GM23338 (cell line): ENCODE data around the gene SMIM26. TPM values are rescaled to one million over a fixed set of nuclear protein-coding genes. Genes with fewer than 3 reads are reported as not detected.

Experiments
- ATAC-seq: fragments of 200-7000 bp; cut with Tn5 transposase; 3 replicates; pipeline ENCODE4 v1.9.1; 2020
- DNase-seq: peaks from one replicate; pipeline ENCODE4 v3.0.0-alpha.2; 2015; ENCODE audit warnings: low spot score
- H2AFZ ChIP-seq: fragments of 200-600 bp; sonication (generic); 2 replicates; pipeline ENCODE4 v1.8.0; 2016; ENCODE audit warnings: antibody characterized with exemption, mild to moderate bottlenecking, moderate library complexity
- H3F3A ChIP-seq: fragments of 200-600 bp; sonication (generic); replicated peaks from 2 replicates; pipeline ENCODE4 v1.8.0; 2017; ENCODE audit warnings: antibody characterized with exemption, mixed run types, low read depth
- H3K27ac ChIP-seq: fragments of 200-600 bp; sonication (generic); 2 replicates; pipeline ENCODE4 v1.6.1; 2016; ENCODE audit warnings: low read depth
- H3K27me3 ChIP-seq: fragments of 200-600 bp; sonication (generic); 2 replicates; pipeline ENCODE4 v1.8.0; 2016; ENCODE audit warnings: mild to moderate bottlenecking, mixed run types, moderate library complexity; ENCODE audit not compliant: insufficient read depth
- H3K36me3 ChIP-seq: fragments of 200-600 bp; sonication (generic); 2 replicates; pipeline ENCODE4 v1.8.0; 2016; ENCODE audit warnings: mild to moderate bottlenecking; ENCODE audit not compliant: insufficient read depth
- H3K4me1 ChIP-seq: fragments of 200-600 bp; sonication (generic); 2 replicates; pipeline ENCODE4 v1.8.0; 2016; ENCODE audit warnings: mild to moderate bottlenecking, moderate library complexity; ENCODE audit not compliant: insufficient read depth
- H3K4me2 ChIP-seq: fragments of 200-600 bp; sonication (generic); 2 replicates; pipeline ENCODE4 v1.7.1; 2017; ENCODE audit warnings: mixed run types
- H3K4me3 ChIP-seq: fragments of 200-600 bp; sonication (generic); 2 replicates; pipeline ENCODE4 v1.6.1; 2016; ENCODE audit warnings: mixed run types
- H3K79me2 ChIP-seq: fragments of 200-600 bp; sonication (generic); replicated peaks from 2 replicates; pipeline ENCODE4 v1.8.0; 2017; ENCODE audit warnings: mild to moderate bottlenecking; ENCODE audit not compliant: insufficient read depth
- H3K9me2 ChIP-seq: fragments of 200-600 bp; sonication (generic); 2 replicates; pipeline ENCODE4 v1.8.0; 2017; ENCODE audit not compliant: insufficient read depth
- H4K20me1 ChIP-seq: fragments of 200-600 bp; sonication (generic); replicated peaks from 2 replicates; pipeline ENCODE4 v1.8.0; 2017; ENCODE audit warnings: mild to moderate bottlenecking; ENCODE audit not compliant: insufficient read depth
- H3K27ac Mint-ChIP-seq: 2 replicates; pipeline ENCODE4 v1.8.0; 2020; ENCODE audit warnings: inconsistent platforms, mild to moderate bottlenecking, moderate library complexity, mixed read lengths
- H3K27me3 Mint-ChIP-seq: 3 replicates; pipeline ENCODE4 v1.8.0; 2022; ENCODE audit warnings: low read depth, mild to moderate bottlenecking, moderate library complexity, mixed read lengths, inconsistent platforms; ENCODE audit not compliant: insufficient read depth, poor library complexity
- H3K36me3 Mint-ChIP-seq: 3 replicates; pipeline ENCODE4 v1.8.0; 2021; ENCODE audit warnings: low read depth, mild to moderate bottlenecking, inconsistent platforms, moderate library complexity, mixed read lengths
- H3K4me1 Mint-ChIP-seq: 3 replicates; pipeline ENCODE4 v1.8.0; 2020; ENCODE audit warnings: mild to moderate bottlenecking, inconsistent platforms, mixed read lengths
- H3K4me3 Mint-ChIP-seq: 3 replicates; pipeline ENCODE4 v1.8.0; 2021; ENCODE audit warnings: moderate library complexity, mild to moderate bottlenecking, inconsistent platforms, mixed read lengths
- H3K9me3 Mint-ChIP-seq: 3 replicates; pipeline ENCODE4 v1.8.0; 2020; ENCODE audit warnings: moderate library complexity, mild to moderate bottlenecking, inconsistent platforms, mixed read lengths
- CREB1 ChIP-seq: fragments of 250-450 bp; sonication (Bioruptor Pico); IDR thresholded peaks from 2 replicates; pipeline ENCODE4 v1.5.0; 2020; ENCODE audit warnings: low read depth, mild to moderate bottlenecking, moderate library complexity
- JUNB ChIP-seq: IDR thresholded peaks from one replicate; pipeline ENCODE4 v1.6.1; 2016; ENCODE audit warnings: antibody characterized with exemption; ENCODE audit not compliant: unreplicated experiment
- POLR2AphosphoS5 ChIP-seq: IDR thresholded peaks from 2 replicates; pipeline ENCODE4 v1.6.1; 2016; ENCODE audit warnings: antibody characterized with exemption, low read depth
- ZNF331 ChIP-seq: fragments of 250-450 bp; sonication (Bioruptor Pico); IDR thresholded peaks from 2 replicates; pipeline ENCODE4 v1.5.0; 2020; ENCODE audit warnings: low read depth, mild to moderate bottlenecking, moderate library complexity
- polyA plus RNA-seq: library from polyadenylated mRNA; unstranded; fragments of >200 nt; fragmentation: Nextera tagmentation; extraction: Ambion mirVana; gene quantifications from 2 replicates; pipeline ENCODE4 v1.2.1, GENCODE V29; 2016
- total RNA-seq: library from RNA; depleted of rRNA; stranded (reverse); fragments of >200 nt; shearing (Covaris generic); gene quantifications from 2 replicates; pipeline ENCODE4 v1.2.3, GENCODE V29; 2014
- TF ChIP-seq, protein P1 (sequence below): fragments of 250-450 bp; sonication (Bioruptor Pico); IDR thresholded peaks from 2 replicates; pipeline ENCODE4 v1.5.0; 2020; ENCODE audit warnings: mild to moderate bottlenecking, moderate library complexity
- TF ChIP-seq, protein P2 (sequence below): IDR thresholded peaks from 2 replicates; pipeline ENCODE4 v1.6.1; 2016; ENCODE audit warnings: antibody characterized with exemption
- TF ChIP-seq, protein P3 (sequence below), 2 experiments: fragments of 200-600 bp in 1 of 2; sonication (generic) in 1 of 2; conservative IDR thresholded peaks; 2 replicates each; pipeline versions ENCODE4 v1.5.1 to v1.6.1; 2016 to 2017; ENCODE audit warnings: antibody characterized with exemption in 2 of 2, low read depth in 2 of 2, mild to moderate bottlenecking in 2 of 2, moderate library complexity in 1 of 2

Gene SMIM26
- total and polyA plus RNA-seq, 2 experiments from 2014 or later: 94.3 to 308 TPM

DNA sequence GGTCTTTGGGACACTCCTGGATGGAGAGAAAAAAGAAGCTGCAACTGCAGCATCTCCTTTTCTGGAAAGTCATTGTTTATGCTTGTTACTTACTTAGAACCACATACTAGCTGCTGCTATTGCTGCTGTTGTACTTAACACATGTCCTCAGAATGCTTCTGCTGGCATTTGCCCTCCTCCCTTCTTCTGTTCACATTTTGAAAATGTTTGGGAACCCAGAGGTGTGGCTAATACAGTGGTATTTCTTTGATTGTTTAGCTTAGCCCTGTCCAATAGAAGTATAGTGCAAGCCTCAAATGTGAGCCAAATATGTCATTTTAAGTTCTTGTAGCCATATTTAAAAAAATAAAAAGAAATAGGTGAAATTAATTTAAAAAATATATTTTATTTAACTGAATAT, 29.0 kb downstream of the SMIM26 start (continued):
- TF ChIP-seq, protein P1, sequence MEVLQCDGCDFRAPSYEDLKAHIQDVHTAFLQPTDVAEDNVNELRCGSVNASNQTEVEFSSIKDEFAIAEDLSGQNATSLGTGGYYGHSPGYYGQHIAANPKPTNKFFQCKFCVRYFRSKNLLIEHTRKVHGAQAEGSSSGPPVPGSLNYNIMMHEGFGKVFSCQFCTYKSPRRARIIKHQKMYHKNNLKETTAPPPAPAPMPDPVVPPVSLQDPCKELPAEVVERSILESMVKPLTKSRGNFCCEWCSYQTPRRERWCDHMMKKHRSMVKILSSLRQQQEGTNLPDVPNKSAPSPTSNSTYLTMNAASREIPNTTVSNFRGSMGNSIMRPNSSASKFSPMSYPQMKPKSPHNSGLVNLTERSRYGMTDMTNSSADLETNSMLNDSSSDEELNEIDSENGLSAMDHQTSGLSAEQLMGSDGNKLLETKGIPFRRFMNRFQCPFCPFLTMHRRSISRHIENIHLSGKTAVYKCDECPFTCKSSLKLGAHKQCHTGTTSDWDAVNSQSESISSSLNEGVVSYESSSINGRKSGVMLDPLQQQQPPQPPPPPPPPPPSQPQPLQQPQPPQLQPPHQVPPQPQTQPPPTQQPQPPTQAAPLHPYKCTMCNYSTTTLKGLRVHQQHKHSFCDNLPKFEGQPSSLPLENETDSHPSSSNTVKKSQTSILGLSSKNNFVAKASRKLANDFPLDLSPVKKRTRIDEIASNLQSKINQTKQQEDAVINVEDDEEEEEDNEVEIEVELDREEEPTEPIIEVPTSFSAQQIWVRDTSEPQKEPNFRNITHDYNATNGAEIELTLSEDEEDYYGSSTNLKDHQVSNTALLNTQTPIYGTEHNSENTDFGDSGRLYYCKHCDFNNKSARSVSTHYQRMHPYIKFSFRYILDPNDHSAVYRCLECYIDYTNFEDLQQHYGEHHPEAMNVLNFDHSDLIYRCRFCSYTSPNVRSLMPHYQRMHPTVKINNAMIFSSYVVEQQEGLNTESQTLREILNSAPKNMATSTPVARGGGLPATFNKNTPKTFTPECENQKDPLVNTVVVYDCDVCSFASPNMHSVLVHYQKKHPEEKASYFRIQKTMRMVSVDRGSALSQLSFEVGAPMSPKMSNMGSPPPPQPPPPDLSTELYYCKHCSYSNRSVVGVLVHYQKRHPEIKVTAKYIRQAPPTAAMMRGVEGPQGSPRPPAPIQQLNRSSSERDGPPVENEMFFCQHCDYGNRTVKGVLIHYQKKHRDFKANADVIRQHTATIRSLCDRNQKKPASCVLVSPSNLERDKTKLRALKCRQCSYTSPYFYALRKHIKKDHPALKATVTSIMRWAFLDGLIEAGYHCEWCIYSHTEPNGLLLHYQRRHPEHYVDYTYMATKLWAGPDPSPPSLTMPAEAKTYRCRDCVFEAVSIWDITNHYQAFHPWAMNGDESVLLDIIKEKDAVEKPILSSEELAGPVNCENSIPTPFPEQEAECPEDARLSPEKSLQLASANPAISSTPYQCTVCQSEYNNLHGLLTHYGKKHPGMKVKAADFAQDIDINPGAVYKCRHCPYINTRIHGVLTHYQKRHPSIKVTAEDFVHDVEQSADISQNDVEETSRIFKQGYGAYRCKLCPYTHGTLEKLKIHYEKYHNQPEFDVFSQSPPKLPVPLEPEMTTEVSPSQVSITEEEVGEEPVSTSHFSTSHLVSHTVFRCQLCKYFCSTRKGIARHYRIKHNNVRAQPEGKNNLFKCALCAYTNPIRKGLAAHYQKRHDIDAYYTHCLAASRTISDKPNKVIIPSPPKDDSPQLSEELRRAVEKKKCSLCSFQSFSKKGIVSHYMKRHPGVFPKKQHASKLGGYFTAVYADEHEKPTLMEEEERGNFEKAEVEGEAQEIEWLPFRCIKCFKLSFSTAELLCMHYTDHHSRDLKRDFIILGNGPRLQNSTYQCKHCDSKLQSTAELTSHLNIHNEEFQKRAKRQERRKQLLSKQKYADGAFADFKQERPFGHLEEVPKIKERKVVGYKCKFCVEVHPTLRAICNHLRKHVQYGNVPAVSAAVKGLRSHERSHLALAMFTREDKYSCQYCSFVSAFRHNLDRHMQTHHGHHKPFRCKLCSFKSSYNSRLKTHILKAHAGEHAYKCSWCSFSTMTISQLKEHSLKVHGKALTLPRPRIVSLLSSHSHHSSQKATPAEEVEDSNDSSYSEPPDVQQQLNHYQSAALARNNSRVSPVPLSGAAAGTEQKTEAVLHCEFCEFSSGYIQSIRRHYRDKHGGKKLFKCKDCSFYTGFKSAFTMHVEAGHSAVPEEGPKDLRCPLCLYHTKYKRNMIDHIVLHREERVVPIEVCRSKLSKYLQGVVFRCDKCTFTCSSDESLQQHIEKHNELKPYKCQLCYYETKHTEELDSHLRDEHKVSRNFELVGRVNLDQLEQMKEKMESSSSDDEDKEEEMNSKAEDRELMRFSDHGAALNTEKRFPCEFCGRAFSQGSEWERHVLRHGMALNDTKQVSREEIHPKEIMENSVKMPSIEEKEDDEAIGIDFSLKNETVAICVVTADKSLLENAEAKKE (CRISPR knock-in tag): no peak
- TF ChIP-seq ZNF331 (CRISPR knock-in tag): no peak

DNA sequence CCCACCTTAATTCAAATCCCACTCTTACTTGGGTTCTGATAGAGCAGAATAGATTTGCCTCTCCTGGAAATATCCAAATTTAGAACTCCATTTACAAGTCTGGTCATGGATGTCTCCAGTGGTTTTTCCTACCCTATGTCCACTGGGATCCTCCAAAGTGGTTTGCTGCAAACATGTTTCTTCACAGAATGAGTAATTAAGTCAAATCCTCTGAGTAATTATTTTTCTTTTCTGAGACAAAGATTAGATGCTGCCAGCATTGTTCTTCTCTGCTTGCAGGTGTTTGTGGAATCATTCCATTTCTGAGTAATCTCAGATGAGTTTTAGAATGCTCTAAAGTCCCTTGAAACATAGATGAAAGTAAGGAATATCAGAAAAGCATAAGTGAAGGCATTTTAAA, 42.5 kb downstream of the SMIM26 start:
- H3K27ac ChIP-seq: no peak overlapping the region
- no peaks in the 10 kb centered on the region for H3K4me1 ChIP-seq
- DNase-seq: no peak
- no peak overlapping the region for H2AFZ ChIP-seq
- Mint-ChIP-seq H3K4me1 (peaks cover 17% of the 10 kb centered on the region), H3K4me3 (no peak overlapping the region), H3K36me3 (no peaks in the 10 kb centered on the region; the same call in 2 of the 3 replicates), H3K27me3 (peaks cover 3% of the 10 kb centered on the region), H3K27ac (no peak overlapping the region), H3K9me3 (no peaks in the 10 kb centered on the region)
- H3F3A ChIP-seq: no peaks in the 10 kb centered on the region
- 0 out of 2 replicates have a peak, but pooled peaks cover 3% of the 10 kb centered on the region for H4K20me1 ChIP-seq
- no peaks in the 10 kb centered on the region for H3K36me3 ChIP-seq
- H3K27me3 ChIP-seq: no peaks in the 10 kb centered on the region
- ATAC-seq: no peak
- H3K4me3 ChIP-seq: no peak overlapping the region
- no peaks in the 10 kb centered on the region; the same call in 1 of the 2 replicates for H3K79me2 ChIP-seq
- no peaks in the 10 kb centered on the region for H3K9me2 ChIP-seq
- no peak overlapping the region for H3K4me2 ChIP-seq
- TF ChIP-seq, protein P1 (CRISPR knock-in tag): no peak
- TF ChIP-seq CREB1 (CRISPR knock-in tag) (no peak), POLR2AphosphoS5 (no peak), JUNB (no peak)
- TF ChIP-seq, protein P2, sequence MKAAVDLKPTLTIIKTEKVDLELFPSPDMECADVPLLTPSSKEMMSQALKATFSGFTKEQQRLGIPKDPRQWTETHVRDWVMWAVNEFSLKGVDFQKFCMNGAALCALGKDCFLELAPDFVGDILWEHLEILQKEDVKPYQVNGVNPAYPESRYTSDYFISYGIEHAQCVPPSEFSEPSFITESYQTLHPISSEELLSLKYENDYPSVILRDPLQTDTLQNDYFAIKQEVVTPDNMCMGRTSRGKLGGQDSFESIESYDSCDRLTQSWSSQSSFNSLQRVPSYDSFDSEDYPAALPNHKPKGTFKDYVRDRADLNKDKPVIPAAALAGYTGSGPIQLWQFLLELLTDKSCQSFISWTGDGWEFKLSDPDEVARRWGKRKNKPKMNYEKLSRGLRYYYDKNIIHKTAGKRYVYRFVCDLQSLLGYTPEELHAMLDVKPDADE: no peak
- TF ChIP-seq, protein P3, sequence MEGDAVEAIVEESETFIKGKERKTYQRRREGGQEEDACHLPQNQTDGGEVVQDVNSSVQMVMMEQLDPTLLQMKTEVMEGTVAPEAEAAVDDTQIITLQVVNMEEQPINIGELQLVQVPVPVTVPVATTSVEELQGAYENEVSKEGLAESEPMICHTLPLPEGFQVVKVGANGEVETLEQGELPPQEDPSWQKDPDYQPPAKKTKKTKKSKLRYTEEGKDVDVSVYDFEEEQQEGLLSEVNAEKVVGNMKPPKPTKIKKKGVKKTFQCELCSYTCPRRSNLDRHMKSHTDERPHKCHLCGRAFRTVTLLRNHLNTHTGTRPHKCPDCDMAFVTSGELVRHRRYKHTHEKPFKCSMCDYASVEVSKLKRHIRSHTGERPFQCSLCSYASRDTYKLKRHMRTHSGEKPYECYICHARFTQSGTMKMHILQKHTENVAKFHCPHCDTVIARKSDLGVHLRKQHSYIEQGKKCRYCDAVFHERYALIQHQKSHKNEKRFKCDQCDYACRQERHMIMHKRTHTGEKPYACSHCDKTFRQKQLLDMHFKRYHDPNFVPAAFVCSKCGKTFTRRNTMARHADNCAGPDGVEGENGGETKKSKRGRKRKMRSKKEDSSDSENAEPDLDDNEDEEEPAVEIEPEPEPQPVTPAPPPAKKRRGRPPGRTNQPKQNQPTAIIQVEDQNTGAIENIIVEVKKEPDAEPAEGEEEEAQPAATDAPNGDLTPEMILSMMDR (conservative IDR thresholded peaks at IDR 0.05; ENCODE audit: low read depth in 2 of 2): no peak
